Suprapubic skin (tissue), 4 donors: ENCODE results near the gene RIOX2.
"Not testable (repeated sequence)": the region's sequence is repeated elsewhere in the genome, so short reads cannot be mapped to it uniquely, and the experiment has no call there.

Source experiments
- EP300 ChIP-seq: sonication (generic); formaldehyde crosslinking; IDR thresholded peaks from one replicate; pipeline ENCODE4 v1.6.1; 2017; ENCODE audit warnings: antibody characterized with exemption
- POLR2A ChIP-seq, 2 donors: fragments of 450-650 bp; IDR thresholded peaks; one replicate each; pipeline ENCODE4 v1.6.1; 2017; ENCODE audit warnings: antibody characterized with exemption in 2 of 2, mild to moderate bottlenecking in 2 of 2, moderate library complexity in 2 of 2
- POLR2AphosphoS5 ChIP-seq, 3 donors: sonication (generic); formaldehyde crosslinking; IDR thresholded peaks; one replicate each; pipeline ENCODE4 v1.6.1; 2017; ENCODE audit warnings: antibody characterized with exemption in 3 of 3
- TF ChIP-seq, protein P1 (sequence below), 2 donors: fragments of 200-600 bp in 1 of 2; fragments of 450-650 bp in 1 of 2; sonication (generic) in 1 of 2; IDR thresholded peaks; one replicate each; pipeline ENCODE4 v1.5.1; 2016 to 2019; ENCODE audit warnings: antibody characterized with exemption in 2 of 2, mild to moderate bottlenecking in 1 of 2, moderate library complexity in 1 of 2

DNA sequence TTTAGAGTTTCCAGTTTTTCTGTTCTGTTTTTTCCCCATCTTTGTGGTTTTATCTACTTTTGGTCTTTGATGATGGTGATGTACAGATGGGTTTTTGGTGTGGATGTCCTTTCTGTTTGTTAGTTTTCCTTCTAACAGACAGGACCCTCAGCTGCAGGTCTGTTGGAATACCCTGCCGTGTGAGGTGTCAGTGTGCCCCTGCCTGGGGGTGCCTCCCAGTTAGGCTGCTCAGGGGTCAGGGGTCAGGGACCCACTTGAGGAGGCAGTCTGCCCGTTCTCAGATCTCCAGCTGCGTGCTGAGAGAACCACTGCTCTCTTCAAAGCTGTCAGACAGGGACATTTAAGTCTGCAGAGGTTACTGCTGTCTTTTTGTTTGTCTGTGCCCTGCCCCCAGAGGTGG is 62.4 kb downstream of the RIOX2 start:
- TF ChIP-seq, protein P1, sequence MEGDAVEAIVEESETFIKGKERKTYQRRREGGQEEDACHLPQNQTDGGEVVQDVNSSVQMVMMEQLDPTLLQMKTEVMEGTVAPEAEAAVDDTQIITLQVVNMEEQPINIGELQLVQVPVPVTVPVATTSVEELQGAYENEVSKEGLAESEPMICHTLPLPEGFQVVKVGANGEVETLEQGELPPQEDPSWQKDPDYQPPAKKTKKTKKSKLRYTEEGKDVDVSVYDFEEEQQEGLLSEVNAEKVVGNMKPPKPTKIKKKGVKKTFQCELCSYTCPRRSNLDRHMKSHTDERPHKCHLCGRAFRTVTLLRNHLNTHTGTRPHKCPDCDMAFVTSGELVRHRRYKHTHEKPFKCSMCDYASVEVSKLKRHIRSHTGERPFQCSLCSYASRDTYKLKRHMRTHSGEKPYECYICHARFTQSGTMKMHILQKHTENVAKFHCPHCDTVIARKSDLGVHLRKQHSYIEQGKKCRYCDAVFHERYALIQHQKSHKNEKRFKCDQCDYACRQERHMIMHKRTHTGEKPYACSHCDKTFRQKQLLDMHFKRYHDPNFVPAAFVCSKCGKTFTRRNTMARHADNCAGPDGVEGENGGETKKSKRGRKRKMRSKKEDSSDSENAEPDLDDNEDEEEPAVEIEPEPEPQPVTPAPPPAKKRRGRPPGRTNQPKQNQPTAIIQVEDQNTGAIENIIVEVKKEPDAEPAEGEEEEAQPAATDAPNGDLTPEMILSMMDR (IDR thresholded peaks at IDR 0.05) = not testable (repeated sequence)
- TF ChIP-seq EP300; POLR2A (IDR thresholded peaks at IDR 0.05); POLR2AphosphoS5 (IDR thresholded peaks at IDR 0.05): not testable (repeated sequence)
